ENCODE measurements around the gene HIF1A. TPM values are rescaled to one million over a fixed set of nuclear protein-coding genes. Genes with fewer than 3 reads are reported as not detected.

HIF1A gene
- total and polyA plus RNA-seq, 2 of the 13 experiments (the other 11 are each of a cell fraction or from before 2014, with no cell fraction given) = 41.0 to 126 TPM

GRCh38 chr14:61695695-61696527, 598 bp downstream of the HIF1A start (continued):
- TF ChIP-seq ZSCAN5A (CRISPR knock-in tag; IDR thresholded peaks at IDR 0.05; ENCODE audit: borderline replicate concordance) (peak; percentile 34; the same call in 1 of the 2 replicates), ZNF224 (CRISPR knock-in tag; IDR thresholded peaks at IDR 0.05) (no peak), U2AF2 (IDR thresholded peaks at IDR 0.05; ENCODE audit: low read depth, low read length) (no peak), ZNF451 (CRISPR knock-in tag; IDR thresholded peaks at IDR 0.05) (no peak), ZFYVE20 (CRISPR knock-in tag; IDR thresholded peaks at IDR 0.05; ENCODE audit: borderline replicate concordance, low read depth) (no peak), TOE1 (CRISPR knock-in tag; IDR thresholded peaks at IDR 0.05) (no peak), FOXA3 (CRISPR knock-in tag; IDR thresholded peaks at IDR 0.05) (no peak), ZNF264 (CRISPR knock-in tag; IDR thresholded peaks at IDR 0.05) (peak; percentile 60), POLR2AphosphoS2 (IDR thresholded peaks at IDR 0.05; ENCODE audit: low read depth, low read length) (no peak), ZBTB25 (CRISPR knock-in tag; IDR thresholded peaks at IDR 0.05) (no peak), AGO1 (IDR thresholded peaks at IDR 0.05; ENCODE audit: low read depth, low read length, poor library complexity, severe bottlenecking) (no peak), DDIT3 (CRISPR knock-in tag; IDR thresholded peaks at IDR 0.05) (no peak), TP53 (CRISPR knock-in tag; conservative IDR thresholded peaks at IDR 0.05) (no peak), SSRP1 (CRISPR knock-in tag; IDR thresholded peaks at IDR 0.05) (no peak), TBX2 (CRISPR knock-in tag; IDR thresholded peaks at IDR 0.05; ENCODE audit: borderline replicate concordance) (no peak; the same call in 1 of the 2 replicates), ZNF574 (CRISPR knock-in tag; IDR thresholded peaks at IDR 0.05) (no peak), BRF2 (CRISPR knock-in tag; IDR thresholded peaks at IDR 0.05) (peak; percentile 41; the same call in 1 of the 2 replicates), ZNF615 (CRISPR knock-in tag; IDR thresholded peaks at IDR 0.05; ENCODE audit: borderline replicate concordance) (no peak), ZNF503 (CRISPR knock-in tag; IDR thresholded peaks at IDR 0.05) (no peak), BHLHE40 (IDR thresholded peaks at IDR 0.05; ENCODE audit: low read length) (peak; percentile 16; the same call in 1 of the 2 replicates), SP2 (CRISPR knock-in tag; IDR thresholded peaks at IDR 0.05) (no peak)

Data from HepG2 (cell line).